ENCODE measurements around the gene PLOD1. TPM values are rescaled to one million over a fixed set of nuclear protein-coding genes. Genes with fewer than 3 reads are reported as not detected.
A peak's percentile ranks its signal among the peaks of the same experiment; 100 is the strongest.

PLOD1 gene
- total and polyA plus RNA-seq, 10 of the 15 experiments (the other 5 are each of a cell fraction or from before 2014, with no cell fraction given): 10.6 to 42.6 (median 29.3) TPM

- TSS peak; percentile 100 for BruUV-seq (replicated peaks)
- POLR2A ChIA-PET: interaction anchor here (0.6 to 3.9 kb wide), 21 partner anchors 13 to 244 kb away, joined by 3 to 37 read pairs (median 5); partner anchors contain the start of genes CLCN6, FBXO6, KIAA2013 and MFN2
- WGBS (ENCODE audit: insufficient coverage, insufficient replicate concordance, low lambda C conversion rate, missing lambda C conversion rate): 1% methylated on average over 24 of the region's 24 CpGs
- Histone ChIP-seq H3K27ac (ENCODE audit: control insufficient read depth, insufficient read depth) (peak overlapping the region; percentile 100), H4K20me1 (ENCODE audit: control insufficient read depth, insufficient read depth) (no peaks in the 10 kb centered on the region), H3K4me1 (ENCODE audit: control insufficient read depth, insufficient read depth, low read length) (no peaks in the 10 kb centered on the region), H2AFZ (ENCODE audit: control insufficient read depth, low read depth, low read length) (peak overlapping the region; percentile 89), H3K9ac (ENCODE audit: control insufficient read depth, insufficient read depth, low read length) (peak overlapping the region; percentile 93), H3K4me2 (ENCODE audit: control insufficient read depth, insufficient read depth) (peak overlapping the region; percentile 94), H3K4me3 (peak overlapping the region; percentile 71), H3K79me2 (ENCODE audit: control insufficient read depth, insufficient read depth, low read length) (no peaks in the 10 kb centered on the region), H3K27me3 (replicated peaks in 1 of 2; ENCODE audit: control insufficient read depth in 2 of 2, insufficient read depth in 2 of 2, low read length in 1 of 2) (no peaks in the 10 kb centered on the region), H3K9me3 (replicated peaks; ENCODE audit: control insufficient read depth, insufficient read depth, low read length) (no peaks in the 10 kb centered on the region), H3K36me3 (ENCODE audit: control insufficient read depth in 2 of 2, insufficient read depth in 2 of 2, low read length in 1 of 2) (no peaks in the 10 kb centered on the region)
- CTCF ChIA-PET: interaction anchor here (1.0 to 3.2 kb wide), 11 partner anchors 26 to 171 kb away, joined by 3 to 23 read pairs (median 4); partner anchors contain the start of genes MFN2 and PLOD1
- SMC1A ChIA-PET (ENCODE audit: uncharacterized antibody, unreplicated experiment): interaction anchor here (0.7 to 1.8 kb wide), 11 partner anchors 17 to 254 kb away, joined by 3 to 11 read pairs (median 4); partner anchors contain the start of genes MFN2, MIIP and PLOD1
- DNase-seq (ENCODE audit: low read depth, low spot score): peak; percentile 99
- FAIRE-seq: peak; percentile 59
- ATAC-seq: peak; percentile 80
- RAD21 ChIA-PET (ENCODE audit: unreplicated experiment): interaction anchor here (0.7 to 3.9 kb wide), 16 partner anchors 9 to 1477 kb away, joined by 3 to 34 read pairs (median 4); partner anchors contain the start of genes FBXO6, KIAA2013, MFN2 and MIIP
- in situ Hi-C loops (cut with MboI): no loop called here
- intact Hi-C loops (cut with micrococcal nuclease; ENCODE audit: unreplicated experiment): loop anchor here (1.0 to 10.0 kb wide), 7 partner anchors 18 to 1433 kb away; partner anchors contain the start of genes DFFA, KIAA2013, MFN2 and PEX14
- TF ChIP-seq POU2F2 (IDR thresholded peaks at IDR 0.05; ENCODE audit: borderline replicate concordance, low read depth, low read length) (peak; percentile 98), ETV6 (conservative IDR thresholded peaks at IDR 0.05 in 1 of 2, IDR thresholded peaks at IDR 0.05 in 1 of 2; ENCODE audit: borderline replicate concordance in 1 of 2, low read depth in 1 of 2) (peak in 1 of 2 experiments; percentile 76; a peak in 1 of 4 replicates), POLR2A (IDR thresholded peaks at IDR 0.05; ENCODE audit: low read depth, low read length) (peak; percentile 98), ATF3 (IDR thresholded peaks at IDR 0.05; ENCODE audit: borderline replicate concordance, extremely low read depth, low read depth, low read length) (no peak), CHD1 (IDR thresholded peaks at IDR 0.05; ENCODE audit: low read depth, low read length) (no peak; the same call in 1 of the 2 replicates), NFIC (IDR thresholded peaks at IDR 0.05; ENCODE audit: low read depth, low read length) (peak; percentile 100), KAT2A (conservative IDR thresholded peaks at IDR 0.05; ENCODE audit: control insufficient read depth, low read depth, low read length) (peak; percentile 94), NFYB (IDR thresholded peaks at IDR 0.05; ENCODE audit: insufficient read depth, low read depth, low read length) (no peak), SP1 (IDR thresholded peaks at IDR 0.05; ENCODE audit: low read depth, low read length) (peak; percentile 78), NBN (IDR thresholded peaks at IDR 0.05) (peak; percentile 99), FOXK2 (IDR thresholded peaks at IDR 0.05) (peak; percentile 50; the same call in 1 of the 2 replicates), USF1 (IDR thresholded peaks at IDR 0.05; ENCODE audit: borderline replicate concordance, extremely low read length, insufficient read depth, low read depth, low read length) (no peak), FOXM1 (IDR thresholded peaks at IDR 0.05; ENCODE audit: low read depth, low read length) (peak; percentile 100), BRCA1 (IDR thresholded peaks at IDR 0.05; ENCODE audit: low read depth, low read length) (peak; percentile 44; the same call in 1 of the 2 replicates), NR2C1 (IDR thresholded peaks at IDR 0.05) (0 out of 2 replicates have a peak, but pooled peaks have one; percentile 30), MAX (IDR thresholded peaks at IDR 0.05; ENCODE audit: low read depth, low read length) (no peak), RAD21 (IDR thresholded peaks at IDR 0.05; ENCODE audit: insufficient read depth, low read depth, low read length) (peak; percentile 24; the same call in 1 of the 2 replicates), SREBF2 (IDR thresholded peaks at IDR 0.05; ENCODE audit: low read length) (no peak), IRF3 (IDR thresholded peaks at IDR 0.05) (no peak), BCL11A (IDR thresholded peaks at IDR 0.05; ENCODE audit: low read depth, low read length) (peak; percentile 93)
Measured at GRCh38 chr1:11908095-11908675, 26.3 kb upstream of the PLOD1 start.

All from GM12878 (cell line).